Measurements from ENCODE around the gene TRIML2. TPM values are rescaled to one million over a fixed set of nuclear protein-coding genes. Genes with fewer than 3 reads are reported as not detected.

The TRIML2 gene
- total and polyA plus RNA-seq, 9 of the 15 experiments (the other 6 are each of a cell fraction or from before 2014, with no cell fraction given): 0.03 to 0.16 TPM; not detected in 7

GRCh38 chr4:188132232-188132631 lies 22.8 kb upstream of the TRIML2 start:
- POLR2A ChIA-PET: no interaction called here

More at GRCh38 chr4:188132232-188132631, 22.8 kb upstream of the TRIML2 start:
- CTCF ChIA-PET (ENCODE audit: low intra/inter-chr PET ratio): no interaction called here
- no peaks in the 10 kb centered on the region for H3K4me1 ChIP-seq (replicated peaks in 1 of 2; ENCODE audit: control insufficient read depth in 2 of 2, insufficient read depth in 2 of 2, low read length in 2 of 2)
- no peaks in the 10 kb centered on the region for H3K9me1 ChIP-seq (ENCODE audit: control insufficient read depth, insufficient read depth, low read length)
- no peak overlapping the region for H3K4me3 ChIP-seq
- FAIRE-seq (no peak), DNase-seq (ENCODE audit: extremely low read depth in 1 of 4, low spot score in 3 of 4) (no peak), ATAC-seq (no peak)
- H4K20me1 ChIP-seq (replicated peaks; ENCODE audit: control insufficient read depth, insufficient read depth, low read length): no peaks in the 10 kb centered on the region
- no peaks in the 10 kb centered on the region for H3K27me3 ChIP-seq (ENCODE audit: control insufficient read depth in 2 of 2, insufficient read depth in 2 of 2, low read length in 2 of 2)
- WGBS (ENCODE audit: insufficient coverage, low coverage, missing lambda C conversion rate): 0% methylated on average over 5 of the region's 5 CpGs
- no peak overlapping the region for H3K9ac ChIP-seq (ENCODE audit: insufficient read depth in 1 of 2, low read depth in 2 of 2, low read length in 2 of 2)
- no TSS peak for BruUV-seq (replicated peaks)
- no peaks in the 10 kb centered on the region for H3K79me2 ChIP-seq (ENCODE audit: control insufficient read depth, insufficient read depth, low read length)
- intact Hi-C loops (cut with micrococcal nuclease) (no loop called here), in situ Hi-C loops (cut with MboI) (no loop called here)
- H3K9me3 ChIP-seq (replicated peaks; ENCODE audit: control insufficient read depth, insufficient read depth, low read depth, low read length): no peaks in the 10 kb centered on the region
- no peak overlapping the region for H3K27ac ChIP-seq (ENCODE audit: extremely low read depth, low read depth, low read length)
- no peak overlapping the region for H2AFZ ChIP-seq (ENCODE audit: low read depth, low read length)
- H3K36me3 ChIP-seq (ENCODE audit: control insufficient read depth, insufficient read depth, low read length): no peaks in the 10 kb centered on the region
- TF ChIP-seq NUFIP1 (IDR thresholded peaks at IDR 0.05; ENCODE audit: partially characterized antibody) (no peak), LCOR (CRISPR knock-in tag; IDR thresholded peaks at IDR 0.05) (no peak), ZBTB33 (CRISPR knock-in tag; IDR thresholded peaks at IDR 0.05) (no peak)
- no peak overlapping the region for H3K4me2 ChIP-seq (ENCODE audit: insufficient read depth, low read length)
